PC-9 (cell line): ENCODE data around the gene RDH14. TPM values are rescaled to one million over a fixed set of nuclear protein-coding genes. Genes with fewer than 3 reads are reported as not detected.

Source experiments
- BruUV-seq: library from RNA; stranded (reverse); fragments of 400-500 nt; replicated peaks from 2 replicates; lab custom pipeline; 2021; lab: Mats Ljungman, UMichigan
- CTCF ChIA-PET: fragments of 300-600 bp; sonication (Branson Sonifier 250); formaldehyde crosslinking; loops from one replicate; lab custom pipeline; 2022; ENCODE audit warnings: antibody characterized with exemption; lab: Charles Lee
- POLR2A ChIA-PET: fragments of 300-600 bp; sonication (Branson Sonifier 250); formaldehyde crosslinking; loops from one replicate; lab custom pipeline; 2022; ENCODE audit warnings: antibody characterized with exemption; ENCODE audit not compliant: unreplicated experiment; lab: Charles Lee
- DNase-seq, 2 experiments: peaks; one replicate each; pipeline versions ENCODE4 v3.0.0 to v3.0.0-alpha.2; 2015 to 2022; ENCODE audit warnings: mixed read lengths in 1 of 2
- H2AFZ ChIP-seq: fragments of 200-600 bp; sonication (generic); 2 replicates; pipeline ENCODE4 v1.8.1; 2017; ENCODE audit warnings: antibody characterized with exemption
- H3F3A ChIP-seq: fragments of 200-600 bp; sonication (generic); 2 replicates; pipeline ENCODE4 v1.8.1; 2017; ENCODE audit warnings: antibody characterized with exemption, mild to moderate bottlenecking, low read depth; ENCODE audit not compliant: insufficient read depth
- H3K27ac ChIP-seq: fragments of 200-600 bp; sonication (generic); 2 replicates; pipeline ENCODE4 v1.6.1; 2016; ENCODE audit warnings: mixed run types
- H3K27me3 ChIP-seq: fragments of 200-600 bp; sonication (generic); 2 replicates; pipeline ENCODE4 v1.6.1; 2016; ENCODE audit warnings: low read depth, mixed run types; ENCODE audit not compliant: insufficient read depth
- H3K36me3 ChIP-seq: fragments of 200-600 bp; sonication (generic); 2 replicates; pipeline ENCODE4 v1.6.1; 2016; ENCODE audit warnings: low read depth, mixed run types
- H3K4me1 ChIP-seq: fragments of 200-600 bp; sonication (generic); replicated peaks from 2 replicates; pipeline ENCODE4 v1.6.1; 2016; ENCODE audit warnings: mixed run types; ENCODE audit not compliant: insufficient read depth
- H3K4me2 ChIP-seq: fragments of 200-600 bp; sonication (generic); 2 replicates; pipeline ENCODE4 v1.6.1; 2017; ENCODE audit warnings: mixed run types
- H3K4me3 ChIP-seq: fragments of 200-600 bp; sonication (generic); 2 replicates; pipeline ENCODE4 v1.6.1; 2016; ENCODE audit warnings: mixed run types
- H3K79me2 ChIP-seq: fragments of 200-600 bp; sonication (generic); 2 replicates; pipeline ENCODE4 v1.6.1; 2017; ENCODE audit warnings: low read depth, mixed run types
- H3K9me2 ChIP-seq: fragments of 200-600 bp; sonication (generic); 2 replicates; pipeline ENCODE4 v1.8.1; 2017; ENCODE audit warnings: mild to moderate bottlenecking; ENCODE audit not compliant: insufficient read depth
- H3K9me3 ChIP-seq: fragments of 200-600 bp; sonication (generic); 2 replicates; pipeline ENCODE4 v1.8.1; 2016; ENCODE audit warnings: low read depth; ENCODE audit not compliant: insufficient read depth
- H4K20me1 ChIP-seq: fragments of 200-600 bp; sonication (generic); 2 replicates; pipeline ENCODE4 v1.8.1; 2017; ENCODE audit not compliant: insufficient read depth
- CTCF ChIP-seq: fragments of 200-600 bp; sonication (generic); conservative IDR thresholded peaks from 2 replicates; pipeline ENCODE4 v1.6.1; 2017; ENCODE audit warnings: mixed run types, antibody characterized with exemption, mild to moderate bottlenecking, moderate library complexity
- EZH2 ChIP-seq: fragments of 200-600 bp; sonication (generic); IDR thresholded peaks from 2 replicates; pipeline ENCODE4 v1.8.0; 2017; ENCODE audit warnings: antibody characterized with exemption, low read depth
- intact Hi-C: fragments of 100-400 bp; cut with micrococcal nuclease; formaldehyde crosslinking; loops from one replicate; pipeline ENCODE4 v1.10.0; 2022; ENCODE audit not compliant: unreplicated experiment
- total RNA-seq: library from RNA; stranded (reverse); gene quantifications from 2 replicates; pipeline ENCODE4 v1.2.3, GENCODE V29; 2021

RDH14 gene
- total RNA-seq, 1 experiment from 2014 or later: 17.2 TPM

- DNase-seq: no peak
- Histone ChIP-seq H3F3A (no peaks in the 10 kb centered on the region), H4K20me1 (0 out of 2 replicates have a peak, but pooled peaks cover 3% of the 10 kb centered on the region), H3K4me2 (no peak overlapping the region), H3K9me2 (no peaks in the 10 kb centered on the region), H3K27ac (no peak overlapping the region), H3K4me1 (no peaks in the 10 kb centered on the region), H3K79me2 (no peaks in the 10 kb centered on the region; the same call in 1 of the 2 replicates), H3K4me3 (no peak overlapping the region), H3K36me3 (peaks cover 7% of the 10 kb centered on the region; the same call in 1 of the 2 replicates), H2AFZ (no peak overlapping the region), H3K27me3 (no peaks in the 10 kb centered on the region), H3K9me3 (peaks cover 13% of the 10 kb centered on the region)
- BruUV-seq: no TSS peak
- POLR2A ChIA-PET: no interaction called here
- CTCF ChIA-PET: no interaction called here
- TF ChIP-seq EZH2: no peak
- TF ChIP-seq CTCF: no peak
- intact Hi-C loops: no loop called here
Measured at GRCh38 chr2:18566145-18566769, 5.8 kb upstream of the RDH14 start.

- Histone ChIP-seq H3K9me2 (no peaks in the 10 kb centered on the region), H3K9me3 (peaks cover 13% of the 10 kb centered on the region), H3K27me3 (no peaks in the 10 kb centered on the region), H3K36me3 (peaks cover 12% of the 10 kb centered on the region; the same call in 1 of the 2 replicates), H4K20me1 (0 out of 2 replicates have a peak, but pooled peaks cover 5% of the 10 kb centered on the region), H3K4me2 (peak overlapping the region; percentile 84), H3K27ac (no peak overlapping the region; the same call in 1 of the 2 replicates), H3K4me1 (peaks cover 7% of the 10 kb centered on the region), H3K4me3 (peak overlapping the region; percentile 73), H3F3A (no peaks in the 10 kb centered on the region), H3K79me2 (peaks cover 25% of the 10 kb centered on the region), H2AFZ (peak overlapping the region; percentile 92)
- ChIA-PET CTCF (no interaction called here), POLR2A (interaction anchor here (0.6 to 0.7 kb wide), 5 partner anchors 65 to 1595 kb away, joined by 3 to 5 read pairs (median 3); no protein-coding TSS in a partner anchor)
- no peak for TF ChIP-seq EZH2
- no peak for TF ChIP-seq CTCF
- BruUV-seq: TSS peak; percentile 65
- no peak for DNase-seq
- intact Hi-C loops: loop anchor here (5.0 kb wide), 1 partner anchor 802 kb away; no protein-coding TSS in a partner anchor
Measured at GRCh38 chr2:18560797-18561085, 288 bp upstream of the RDH14 start.

- 0 out of 2 replicates have a peak, but pooled peaks cover 5% of the 10 kb centered on the region for H4K20me1 ChIP-seq
- peaks cover 7% of the 10 kb centered on the region for H3K4me1 ChIP-seq
- H3K9me2 ChIP-seq: no peaks in the 10 kb centered on the region
- H3K9me3 ChIP-seq: peaks cover 9% of the 10 kb centered on the region
- no peaks in the 10 kb centered on the region for H3K27me3 ChIP-seq
- H3K36me3 ChIP-seq: peaks cover 20% of the 10 kb centered on the region
- CTCF ChIA-PET: no interaction called here
- no peaks in the 10 kb centered on the region for H3F3A ChIP-seq
- intact Hi-C loops: loop anchor here (5.0 kb wide), 1 partner anchor 803 kb away; no protein-coding TSS in a partner anchor
- DNase-seq: peak in 1 of 2 experiments; percentile 8
- peaks cover 25% of the 10 kb centered on the region for H3K79me2 ChIP-seq
- BruUV-seq: TSS peak; percentile 41
- H3K4me3 ChIP-seq: peak overlapping the region; percentile 73
- POLR2A ChIA-PET: interaction anchor here (0.6 to 0.7 kb wide), 2 partner anchors 158 to 835 kb away, joined by 4 to 7 read pairs; no protein-coding TSS in a partner anchor
- peak overlapping the region; percentile 66; the same call in 1 of the 2 replicates for H3K27ac ChIP-seq
- TF ChIP-seq CTCF (no peak), EZH2 (no peak)
- peak overlapping the region; percentile 92 for H2AFZ ChIP-seq
- peak overlapping the region; percentile 84 for H3K4me2 ChIP-seq
Measured at GRCh38 chr2:18559531-18560030, 872 bp downstream of the RDH14 start.
